A673 (cell line): ENCODE results near the gene ATP6V1C2. TPM values are rescaled to one million over a fixed set of nuclear protein-coding genes. Genes with fewer than 3 reads are reported as not detected.
A peak's percentile ranks its signal among the peaks of the same experiment; 100 is the strongest.

Source experiments
- BruUV-seq: library from RNA; stranded (reverse); fragments of 400-500 nt; replicated peaks from 2 replicates; lab custom pipeline; 2021; lab: Mats Ljungman, UMichigan
- CTCF ChIA-PET: fragments of 300-600 bp; sonication (Branson Sonifier 250); formaldehyde crosslinking; loops from one replicate; lab custom pipeline; 2022; ENCODE audit warnings: antibody characterized with exemption; lab: Charles Lee
- POLR2A ChIA-PET: fragments of 300-600 bp; sonication (Branson Sonifier 250); formaldehyde crosslinking; loops from one replicate; lab custom pipeline; 2022; ENCODE audit warnings: antibody characterized with exemption; ENCODE audit not compliant: low non-redundant PET; lab: Charles Lee
- DNase-seq: peaks from one replicate; pipeline ENCODE4 v3.0.0-alpha.2; 2015; ENCODE audit warnings: low spot score
- H3K27ac ChIP-seq: fragments of 200-600 bp; sonication (generic); 2 replicates; pipeline ENCODE4 v1.5.1; 2016; ENCODE audit warnings: mixed run types, low read depth, mild to moderate bottlenecking, mixed read lengths, antibody characterized with exemption, low read length; ENCODE audit not compliant: poor library complexity, severe bottlenecking
- H3K27me3 ChIP-seq: fragments of 200-600 bp; sonication (generic); replicated peaks from 2 replicates; pipeline ENCODE4 v1.6.1; 2017; ENCODE audit warnings: mixed run types, low read depth, mild to moderate bottlenecking, mixed read lengths, antibody characterized with exemption, low read length; ENCODE audit not compliant: insufficient read depth, poor library complexity
- H3K36me3 ChIP-seq: fragments of 200-600 bp; sonication (generic); 2 replicates; pipeline ENCODE4 v1.6.1; 2016; ENCODE audit warnings: mixed run types, mild to moderate bottlenecking, mixed read lengths, antibody characterized with exemption, low read length; ENCODE audit not compliant: insufficient read depth, poor library complexity, severe bottlenecking
- H3K4me1 ChIP-seq: fragments of 200-600 bp; sonication (generic); 2 replicates; pipeline ENCODE4 v1.6.1; 2017; ENCODE audit warnings: mixed run types, mild to moderate bottlenecking, mixed read lengths, antibody characterized with exemption, low read length; ENCODE audit not compliant: insufficient read depth, poor library complexity, severe bottlenecking
- H3K4me3 ChIP-seq: fragments of 200-600 bp; sonication (generic); 2 replicates; pipeline ENCODE4 v1.5.1; 2016; ENCODE audit warnings: low read depth, mixed run types, mild to moderate bottlenecking, mixed read lengths, low read length; ENCODE audit not compliant: poor library complexity, severe bottlenecking
- H3K9me3 ChIP-seq: fragments of 200-600 bp; sonication (generic); 2 replicates; pipeline ENCODE4 v1.6.1; 2016; ENCODE audit warnings: mixed run types, low read depth, mild to moderate bottlenecking, mixed read lengths, antibody characterized with exemption, low read length; ENCODE audit not compliant: poor library complexity, severe bottlenecking
- EZH2 ChIP-seq: fragments of 200-600 bp; sonication (generic); IDR thresholded peaks from 2 replicates; pipeline ENCODE4 v1.6.1; 2017; ENCODE audit warnings: borderline replicate concordance, low read depth, mild to moderate bottlenecking, mixed read lengths, antibody characterized with exemption, low read length; ENCODE audit not compliant: poor library complexity, severe bottlenecking
- intact Hi-C: fragments of 100-400 bp; cut with micrococcal nuclease; formaldehyde crosslinking; loops from one replicate; pipeline ENCODE4 v1.10.0; 2022; ENCODE audit not compliant: unreplicated experiment
- total RNA-seq: library from RNA; stranded (reverse); gene quantifications from 2 replicates; pipeline ENCODE4 v1.2.3, GENCODE V29; 2021
- TF ChIP-seq, protein P1 (sequence below): fragments of 300-800, 200-600 bp; sonication (generic); conservative IDR thresholded peaks from 2 replicates; pipeline ENCODE4 v1.5.1; 2017; ENCODE audit warnings: low read depth, mild to moderate bottlenecking, antibody characterized with exemption, low read length, moderate library complexity, mixed read lengths

Gene ATP6V1C2
- total RNA-seq, 1 experiment from 2014 or later = not detected

DNA sequence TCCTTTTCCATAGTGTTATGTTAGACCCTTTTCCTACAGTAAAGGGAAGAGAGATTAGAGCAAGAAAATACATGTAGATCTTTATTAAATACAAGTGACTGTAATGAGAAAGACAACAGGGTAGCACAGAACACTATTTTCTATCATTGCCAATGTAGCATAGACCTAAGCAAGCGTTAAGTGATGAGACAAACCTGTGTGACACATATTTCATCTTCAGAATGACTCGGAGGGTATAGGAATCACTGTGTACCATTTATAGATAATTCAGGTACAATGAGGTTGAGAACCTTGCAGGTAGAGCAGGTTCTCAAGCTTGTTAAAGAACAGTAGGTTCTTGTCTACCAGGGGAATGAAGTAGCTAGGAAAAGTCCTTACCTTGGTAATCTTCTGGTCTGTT lies 75.3 kb downstream of the ATP6V1C2 start:
- Histone ChIP-seq H3K27ac (no peak overlapping the region), H3K9me3 (no peaks in the 10 kb centered on the region), H3K4me1 (no peaks in the 10 kb centered on the region), H3K4me3 (no peak overlapping the region), H3K36me3 (peaks cover 89% of the 10 kb centered on the region), H3K27me3 (no peaks in the 10 kb centered on the region)
- DNase-seq = no peak
- intact Hi-C loops = no loop called here
- no TSS peak for BruUV-seq
- POLR2A ChIA-PET = no interaction called here
- TF ChIP-seq, protein P1, sequence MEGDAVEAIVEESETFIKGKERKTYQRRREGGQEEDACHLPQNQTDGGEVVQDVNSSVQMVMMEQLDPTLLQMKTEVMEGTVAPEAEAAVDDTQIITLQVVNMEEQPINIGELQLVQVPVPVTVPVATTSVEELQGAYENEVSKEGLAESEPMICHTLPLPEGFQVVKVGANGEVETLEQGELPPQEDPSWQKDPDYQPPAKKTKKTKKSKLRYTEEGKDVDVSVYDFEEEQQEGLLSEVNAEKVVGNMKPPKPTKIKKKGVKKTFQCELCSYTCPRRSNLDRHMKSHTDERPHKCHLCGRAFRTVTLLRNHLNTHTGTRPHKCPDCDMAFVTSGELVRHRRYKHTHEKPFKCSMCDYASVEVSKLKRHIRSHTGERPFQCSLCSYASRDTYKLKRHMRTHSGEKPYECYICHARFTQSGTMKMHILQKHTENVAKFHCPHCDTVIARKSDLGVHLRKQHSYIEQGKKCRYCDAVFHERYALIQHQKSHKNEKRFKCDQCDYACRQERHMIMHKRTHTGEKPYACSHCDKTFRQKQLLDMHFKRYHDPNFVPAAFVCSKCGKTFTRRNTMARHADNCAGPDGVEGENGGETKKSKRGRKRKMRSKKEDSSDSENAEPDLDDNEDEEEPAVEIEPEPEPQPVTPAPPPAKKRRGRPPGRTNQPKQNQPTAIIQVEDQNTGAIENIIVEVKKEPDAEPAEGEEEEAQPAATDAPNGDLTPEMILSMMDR = no peak
- no peak for TF ChIP-seq EZH2
- CTCF ChIA-PET = no interaction called here

DNA sequence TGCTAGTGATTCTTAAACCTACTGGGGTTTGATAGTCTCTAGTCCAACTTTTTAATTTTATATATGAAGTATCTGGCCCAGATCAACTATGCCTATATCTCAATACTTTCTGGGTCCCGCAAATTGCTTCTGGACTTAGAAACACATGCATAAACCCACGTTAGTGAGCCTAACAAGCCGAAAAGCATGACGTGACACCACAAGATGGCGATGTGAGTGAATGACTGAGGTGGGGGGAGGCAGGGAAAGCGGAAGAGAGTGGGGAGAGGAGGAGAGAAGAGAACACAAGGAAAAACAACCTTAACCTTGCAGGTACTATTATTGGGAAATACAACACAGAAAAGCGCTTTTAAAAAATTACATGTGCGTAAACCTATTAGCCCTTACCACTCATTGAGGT lies 77.4 kb downstream of the ATP6V1C2 start:
- TF ChIP-seq, protein P1 = peak; percentile 50
- no peak for TF ChIP-seq EZH2
- ChIA-PET POLR2A (no interaction called here), CTCF (no interaction called here)
- Histone ChIP-seq H3K9me3 (no peaks in the 10 kb centered on the region), H3K27ac (no peak overlapping the region), H3K4me1 (no peaks in the 10 kb centered on the region), H3K4me3 (no peak overlapping the region), H3K27me3 (no peaks in the 10 kb centered on the region), H3K36me3 (peaks cover 77% of the 10 kb centered on the region)
- DNase-seq = peak; percentile 46
- no TSS peak for BruUV-seq
- intact Hi-C loops = no loop called here

DNA sequence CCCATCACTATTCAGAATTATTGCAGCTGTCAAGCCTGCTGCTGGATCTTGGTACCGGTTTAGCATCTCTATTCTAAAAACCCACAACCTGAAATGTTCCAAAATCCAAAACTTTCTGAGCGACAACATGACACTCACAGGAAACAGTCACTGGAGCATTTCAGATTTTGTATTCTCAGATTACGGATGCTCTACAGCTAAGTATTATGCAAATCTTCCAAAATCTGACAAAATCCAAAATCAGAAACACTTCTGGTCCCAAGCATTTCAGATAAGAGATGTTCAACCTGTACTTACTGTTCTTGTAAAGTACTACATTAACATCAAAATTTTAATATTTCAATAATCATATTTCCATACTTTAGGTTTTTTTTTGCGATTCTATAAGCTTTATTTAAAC lies 78.7 kb downstream of the ATP6V1C2 start:
- Histone ChIP-seq H3K4me3 (no peak overlapping the region), H3K9me3 (no peaks in the 10 kb centered on the region), H3K36me3 (peaks cover 71% of the 10 kb centered on the region), H3K27me3 (no peaks in the 10 kb centered on the region), H3K27ac (no peak overlapping the region), H3K4me1 (no peaks in the 10 kb centered on the region)
- CTCF ChIA-PET = no interaction called here
- TF ChIP-seq EZH2 = no peak
- TF ChIP-seq, protein P1 = no peak
- intact Hi-C loops = no loop called here
- no TSS peak for BruUV-seq
- DNase-seq = no peak
- POLR2A ChIA-PET = interaction anchor here (0.6 kb wide), 1 partner anchor 115 kb away, joined by 3 read pairs; no protein-coding TSS in a partner anchor
